Measurements from ENCODE around the gene PLXNA2.

PLXNA2 gene

GRCh38 chr1:208163539-208163938 lies 80.6 kb downstream of the PLXNA2 start:
- no peaks in the 10 kb centered on the region for H3K9me3 ChIP-seq (replicated peaks; ENCODE audit: low read length)

GRCh38 chr1:208162903-208163302 lies 81.3 kb downstream of the PLXNA2 start:
- Histone ChIP-seq H3K27me3 (ENCODE audit: control insufficient read depth, insufficient read depth, low read length) (no peaks in the 10 kb centered on the region), H3K4me1 (ENCODE audit: control insufficient read depth, insufficient read depth, low read length) (peaks cover 84% of the 10 kb centered on the region), H3K9me3 (replicated peaks; ENCODE audit: low read length) (no peaks in the 10 kb centered on the region), H3K4me3 (ENCODE audit: low read length) (no peak overlapping the region), H3K36me3 (ENCODE audit: insufficient read depth, low read length) (peaks cover 52% of the 10 kb centered on the region), H3K9ac (ENCODE audit: low read depth, low read length) (no peak overlapping the region), H3K4me2 (ENCODE audit: low read length) (no peak overlapping the region)

More at GRCh38 chr1:208163539-208163938, 80.6 kb downstream of the PLXNA2 start:
- H3K27me3 ChIP-seq (ENCODE audit: control insufficient read depth, insufficient read depth, low read length), result no peaks in the 10 kb centered on the region
- H3K4me3 ChIP-seq (ENCODE audit: low read length), result no peak overlapping the region
- H3K36me3 ChIP-seq (ENCODE audit: insufficient read depth, low read length), result peaks cover 54% of the 10 kb centered on the region
- H3K4me1 ChIP-seq (ENCODE audit: control insufficient read depth, insufficient read depth, low read length), result peaks cover 78% of the 10 kb centered on the region
- no peak overlapping the region for H3K4me2 ChIP-seq (ENCODE audit: low read length)
- H3K9ac ChIP-seq (ENCODE audit: low read depth, low read length), result no peak overlapping the region

GRCh38 chr1:208161656-208162375 lies 82.4 kb downstream of the PLXNA2 start:
- H3K36me3 ChIP-seq (ENCODE audit: insufficient read depth, low read length), result peaks cover 47% of the 10 kb centered on the region
- peaks cover 83% of the 10 kb centered on the region for H3K4me1 ChIP-seq (ENCODE audit: control insufficient read depth, insufficient read depth, low read length)
- no peak overlapping the region for H3K4me2 ChIP-seq (ENCODE audit: low read length)
- H3K27me3 ChIP-seq (ENCODE audit: control insufficient read depth, insufficient read depth, low read length), result no peaks in the 10 kb centered on the region
- H3K9me3 ChIP-seq (replicated peaks; ENCODE audit: low read length), result no peaks in the 10 kb centered on the region
- H3K4me3 ChIP-seq (ENCODE audit: low read length), result no peak overlapping the region
- no peak overlapping the region for H3K9ac ChIP-seq (ENCODE audit: low read depth, low read length)

- H3K4me2 ChIP-seq (ENCODE audit: low read length), result no peak overlapping the region
- peaks cover 50% of the 10 kb centered on the region for H3K36me3 ChIP-seq (ENCODE audit: insufficient read depth, low read length)
- H3K4me1 ChIP-seq (ENCODE audit: control insufficient read depth, insufficient read depth, low read length), result peaks cover 75% of the 10 kb centered on the region
- no peak overlapping the region for H3K4me3 ChIP-seq (ENCODE audit: low read length)
- no peaks in the 10 kb centered on the region for H3K27me3 ChIP-seq (ENCODE audit: control insufficient read depth, insufficient read depth, low read length)
- H3K9ac ChIP-seq (ENCODE audit: low read depth, low read length), result peak overlapping the region; percentile 60
- H3K9me3 ChIP-seq (replicated peaks; ENCODE audit: low read length), result no peaks in the 10 kb centered on the region
Measured at GRCh38 chr1:208161005-208161404, 83.2 kb downstream of the PLXNA2 start.

- Histone ChIP-seq H3K4me1 (ENCODE audit: control insufficient read depth, insufficient read depth, low read length) (peaks cover 68% of the 10 kb centered on the region), H3K36me3 (ENCODE audit: insufficient read depth, low read length) (peaks cover 52% of the 10 kb centered on the region), H3K4me2 (ENCODE audit: low read length) (peak overlapping the region; percentile 35), H3K9me3 (replicated peaks; ENCODE audit: low read length) (no peaks in the 10 kb centered on the region), H3K9ac (ENCODE audit: low read depth, low read length) (peak overlapping the region; percentile 60), H3K4me3 (ENCODE audit: low read length) (no peak overlapping the region), H3K27me3 (ENCODE audit: control insufficient read depth, insufficient read depth, low read length) (no peaks in the 10 kb centered on the region)
Measured at GRCh38 chr1:208160259-208160819, 83.8 kb downstream of the PLXNA2 start.

GRCh38 chr1:208159555-208160258 lies 84.5 kb downstream of the PLXNA2 start:
- peaks cover 46% of the 10 kb centered on the region for H3K36me3 ChIP-seq (ENCODE audit: insufficient read depth, low read length)
- H3K4me3 ChIP-seq (ENCODE audit: low read length), result peak overlapping the region; percentile 21
- no peaks in the 10 kb centered on the region for H3K9me3 ChIP-seq (replicated peaks; ENCODE audit: low read length)
- peaks cover 66% of the 10 kb centered on the region for H3K4me1 ChIP-seq (ENCODE audit: control insufficient read depth, insufficient read depth, low read length)
- peak overlapping the region; percentile 60 for H3K9ac ChIP-seq (ENCODE audit: low read depth, low read length)
- peak overlapping the region; percentile 44 for H3K4me2 ChIP-seq (ENCODE audit: low read length)
- no peaks in the 10 kb centered on the region for H3K27me3 ChIP-seq (ENCODE audit: control insufficient read depth, insufficient read depth, low read length)

- Histone ChIP-seq H3K36me3 (ENCODE audit: insufficient read depth, low read length) (peaks cover 44% of the 10 kb centered on the region), H3K4me1 (ENCODE audit: control insufficient read depth, insufficient read depth, low read length) (peaks cover 73% of the 10 kb centered on the region), H3K27me3 (ENCODE audit: control insufficient read depth, insufficient read depth, low read length) (no peaks in the 10 kb centered on the region), H3K9me3 (replicated peaks; ENCODE audit: low read length) (no peaks in the 10 kb centered on the region), H3K4me2 (ENCODE audit: low read length) (peak overlapping the region; percentile 44), H3K9ac (ENCODE audit: low read depth, low read length) (peak overlapping the region; percentile 49), H3K4me3 (ENCODE audit: low read length) (peak overlapping the region; percentile 21)
Measured at GRCh38 chr1:208158640-208159554, 85.3 kb downstream of the PLXNA2 start.

- no peak overlapping the region for H3K4me2 ChIP-seq (ENCODE audit: low read length)
- H3K27me3 ChIP-seq (ENCODE audit: control insufficient read depth, insufficient read depth, low read length), result no peaks in the 10 kb centered on the region
- H3K9ac ChIP-seq (ENCODE audit: low read depth, low read length), result no peak overlapping the region
- H3K4me1 ChIP-seq (ENCODE audit: control insufficient read depth, insufficient read depth, low read length), result peaks cover 62% of the 10 kb centered on the region
- H3K9me3 ChIP-seq (replicated peaks; ENCODE audit: low read length), result no peaks in the 10 kb centered on the region
- no peak overlapping the region for H3K4me3 ChIP-seq (ENCODE audit: low read length)
- H3K36me3 ChIP-seq (ENCODE audit: insufficient read depth, low read length), result peaks cover 42% of the 10 kb centered on the region
Measured at GRCh38 chr1:208157769-208158168, 86.4 kb downstream of the PLXNA2 start.

GRCh38 chr1:208156741-208157140 lies 87.4 kb downstream of the PLXNA2 start:
- Histone ChIP-seq H3K36me3 (ENCODE audit: insufficient read depth, low read length) (peaks cover 45% of the 10 kb centered on the region), H3K4me2 (ENCODE audit: low read length) (no peak overlapping the region), H3K9ac (ENCODE audit: low read depth, low read length) (no peak overlapping the region), H3K4me1 (ENCODE audit: control insufficient read depth, insufficient read depth, low read length) (peaks cover 51% of the 10 kb centered on the region), H3K27me3 (ENCODE audit: control insufficient read depth, insufficient read depth, low read length) (no peaks in the 10 kb centered on the region), H3K4me3 (ENCODE audit: low read length) (no peak overlapping the region), H3K9me3 (replicated peaks; ENCODE audit: low read length) (no peaks in the 10 kb centered on the region)

GRCh38 chr1:208156310-208156709 lies 87.9 kb downstream of the PLXNA2 start:
- peaks cover 45% of the 10 kb centered on the region for H3K36me3 ChIP-seq (ENCODE audit: insufficient read depth, low read length)

More at GRCh38 chr1:208156310-208156709, 87.9 kb downstream of the PLXNA2 start:
- Histone ChIP-seq H3K9ac (ENCODE audit: low read depth, low read length) (no peak overlapping the region), H3K4me2 (ENCODE audit: low read length) (no peak overlapping the region), H3K9me3 (replicated peaks; ENCODE audit: low read length) (no peaks in the 10 kb centered on the region), H3K27me3 (ENCODE audit: control insufficient read depth, insufficient read depth, low read length) (no peaks in the 10 kb centered on the region), H3K4me3 (ENCODE audit: low read length) (no peak overlapping the region), H3K4me1 (ENCODE audit: control insufficient read depth, insufficient read depth, low read length) (peaks cover 47% of the 10 kb centered on the region)
